ENCODE data around the gene ARHGAP29. TPM values are rescaled to one million over a fixed set of nuclear protein-coding genes. Genes with fewer than 3 reads are reported as not detected.

ARHGAP29 gene
- total and polyA plus RNA-seq, 2 of the 8 experiments (the other 6 are each of a cell fraction or from before 2014, with no cell fraction given): 0.57 to 3.2 TPM

DNA sequence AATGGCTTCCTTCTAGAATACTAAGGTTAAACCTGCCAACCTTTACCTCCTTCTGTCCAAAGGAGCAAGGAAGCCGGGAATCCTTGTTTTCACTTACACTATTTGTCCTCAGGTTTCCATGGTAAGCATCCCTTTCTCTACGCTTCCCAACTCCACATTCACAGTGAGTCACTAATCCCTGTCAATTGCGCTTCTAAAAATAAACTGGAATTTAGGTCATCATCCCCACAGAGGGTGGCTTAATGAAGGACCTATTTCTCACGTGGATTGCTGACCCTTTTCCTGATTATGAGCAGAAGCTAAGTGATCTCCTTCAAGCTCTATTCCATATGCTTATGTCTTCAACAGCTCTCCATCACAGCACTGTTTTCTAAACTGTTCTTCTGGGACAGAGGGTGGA is 76.6 kb downstream of the ARHGAP29 start:
- Histone ChIP-seq H2BK12ac (ENCODE audit: low read depth, low read length) (no peak overlapping the region), H3K4me2 (ENCODE audit: insufficient read depth in 1 of 2, low read depth in 2 of 2, low read length in 2 of 2) (no peak overlapping the region), H2BK15ac (ENCODE audit: low read length) (no peak overlapping the region), H3K36me3 (ENCODE audit: control insufficient read depth in 2 of 4, insufficient read depth in 4 of 4, low read length in 3 of 4) (no peaks in the 10 kb centered on the region), H3K9ac (replicated peaks in 1 of 4; ENCODE audit: extremely low read depth in 1 of 4, low read depth in 3 of 4, low read length in 3 of 4) (no peak overlapping the region), H2AK5ac (ENCODE audit: low read depth, low read length) (no peak overlapping the region), H3K9me3 (ENCODE audit: insufficient read depth in 2 of 2, low read depth in 1 of 2, low read length in 1 of 2) (0 out of 4 replicates have a peak, but pooled peaks cover 0 to 2% of the 10 kb centered on the region in 2 experiments), H3K4ac (replicated peaks; ENCODE audit: insufficient read length, low read depth, low read length) (no peak overlapping the region), H3K14ac (ENCODE audit: insufficient read length) (no peak overlapping the region), H4K5ac (ENCODE audit: insufficient read length, low read depth, low read length) (no peak overlapping the region), H3K79me1 (ENCODE audit: low read depth, low read length) (no peaks in the 10 kb centered on the region), H4K91ac (replicated peaks; ENCODE audit: insufficient read length, low read length) (no peak overlapping the region), H3K4me3 (ENCODE audit: extremely low read depth in 1 of 4, insufficient read depth in 2 of 4, low read depth in 3 of 4, low read length in 4 of 4) (no peak overlapping the region), H2AFZ (ENCODE audit: low read length) (no peak overlapping the region), H3K18ac (ENCODE audit: extremely low read depth, low read length) (no peak overlapping the region), H2BK120ac (replicated peaks; ENCODE audit: low read depth, low read length) (no peak overlapping the region), H4K20me1 (replicated peaks in 1 of 2; ENCODE audit: control insufficient read depth in 1 of 2, insufficient read depth in 2 of 2, low read length in 2 of 2) (no peaks in the 10 kb centered on the region), H2BK5ac (ENCODE audit: low read depth, low read length) (no peak overlapping the region), H3K23ac (ENCODE audit: insufficient read length) (no peak overlapping the region), H3K23me2 (ENCODE audit: low read depth, low read length) (no peaks in the 10 kb centered on the region), H3K79me2 (ENCODE audit: control insufficient read depth in 1 of 2, insufficient read depth in 2 of 2, low read length in 2 of 2) (no peaks in the 10 kb centered on the region), H3K4me1 (replicated peaks in 1 of 4; ENCODE audit: control insufficient read depth in 3 of 4, insufficient read depth in 4 of 4, low read length in 3 of 4) (peaks cover 0 to 3% (median 0%) of the 10 kb centered on the region in 4 experiments; a peak in 1 of 7 replicates), H4K8ac (ENCODE audit: extremely low read depth, insufficient read depth, low read length) (no peak overlapping the region), H3K27ac (ENCODE audit: low read depth, low read length) (no peak overlapping the region), H2BK20ac (ENCODE audit: low read length) (no peak overlapping the region), H3K56ac (replicated peaks; ENCODE audit: insufficient read length, low read depth, low read length) (no peak overlapping the region), H3K27me3 (replicated peaks in 1 of 4; ENCODE audit: control insufficient read depth in 3 of 4, extremely low read depth in 1 of 4, insufficient read depth in 3 of 4, low read length in 3 of 4) (no peaks in the 10 kb centered on the region)
- no peak for DNase-seq (ENCODE audit: low read depth in 1 of 2, low spot score in 2 of 2)
- ChIA-PET CTCF (ENCODE audit: partially characterized antibody) (no interaction called here), POLR2A (ENCODE audit: partially characterized antibody) (no interaction called here)
- no peak for TF ChIP-seq TEAD4 (IDR thresholded peaks at IDR 0.05; ENCODE audit: low read depth, low read length)
- WGBS, 2 experiments (ENCODE audit: extremely low coverage in 1 of 2, insufficient coverage in 1 of 2, insufficient read length in 1 of 2, insufficient replicate concordance in 2 of 2, low coverage in 1 of 2, low lambda C conversion rate in 2 of 2, missing lambda C conversion rate in 1 of 2): 72% methylated on average over 4 of the region's 4 CpGs; no CpG with 5 or more reads in 1 of the 2 experiments
- FAIRE-seq: no peak
